Esophagus muscularis mucosa (tissue), 3 donors: ENCODE measurements around the gene RIPOR2.

ENCODE experiments used
- CTCF ChIP-seq, 3 experiments: fragments of 200-600 bp in 2 of 3; fragments of 450-650 bp in 1 of 3; sonication (generic) in 2 of 3; IDR thresholded peaks; one replicate each; pipeline ENCODE4 v1.5.1; 2017 to 2019; ENCODE audit warnings: antibody characterized with exemption in 3 of 3, mild to moderate bottlenecking in 2 of 3, moderate library complexity in 1 of 3
- EP300 ChIP-seq: sonication (generic); formaldehyde crosslinking; IDR thresholded peaks from one replicate; pipeline ENCODE4 v1.6.1; 2017; ENCODE audit warnings: antibody characterized with exemption

- TF ChIP-seq EP300 = no peak
- no peak for TF ChIP-seq CTCF (IDR thresholded peaks at IDR 0.05)
Measured at GRCh38 chr6:24915641-24916040, 20.1 kb downstream of the RIPOR2 start.
